Endothelial cell of umbilical vein (primary cell): Measurements from ENCODE around the gene FBXO7.
"Not testable (repeated sequence)": the region's sequence is repeated elsewhere in the genome, so short reads cannot be mapped to it uniquely, and the experiment has no call there.

ENCODE experiments used
- EZH2 ChIP-seq: IDR thresholded peaks from 2 replicates; pipeline ENCODE4 v1.6.1; 2012; ENCODE audit warnings: borderline replicate concordance, low read depth, mild to moderate bottlenecking, moderate library complexity, low read length, inconsistent platforms; ENCODE audit not compliant: severe bottlenecking
- POLR2A ChIP-seq: IDR thresholded peaks from 2 replicates; pipeline ENCODE4 v1.6.1; 2012; ENCODE audit warnings: low read depth, mild to moderate bottlenecking, control low read depth, low read length
- POLR2AphosphoS5 ChIP-seq: IDR thresholded peaks from 2 replicates; pipeline ENCODE4 v1.6.1; 2012; ENCODE audit warnings: low read depth, mild to moderate bottlenecking, control low read depth, low read length, moderate library complexity; ENCODE audit not compliant: insufficient read depth

DNA sequence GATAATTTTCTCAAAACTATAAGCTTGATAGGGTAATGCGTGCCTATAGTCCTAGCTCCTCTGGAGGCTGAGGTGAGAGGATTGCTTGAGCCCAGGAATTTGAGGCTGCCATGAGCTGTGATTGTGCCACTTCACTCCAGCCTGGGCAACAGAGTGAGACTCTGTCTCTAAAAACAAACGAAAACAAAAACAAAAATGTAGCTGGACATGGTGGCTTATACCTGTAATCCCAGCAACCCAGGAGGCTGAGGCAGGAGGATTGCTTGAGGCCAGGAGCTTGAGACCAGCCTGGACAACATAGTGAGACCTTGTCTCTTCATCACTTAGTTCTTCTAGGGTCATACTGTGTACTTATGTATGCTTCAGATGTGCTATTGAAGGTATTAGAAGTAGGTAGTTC, 3.9 kb downstream of the FBXO7 start:
- TF ChIP-seq POLR2AphosphoS5, POLR2A, EZH2: not testable (repeated sequence)
